Karpas-422 (cell line): ENCODE measurements around the gene POLA2. TPM values are rescaled to one million over a fixed set of nuclear protein-coding genes. Genes with fewer than 3 reads are reported as not detected.
"Not testable (repeated sequence)": the region's sequence is repeated elsewhere in the genome, so short reads cannot be mapped to it uniquely, and the experiment has no call there.

ENCODE experiments used
- DNase-seq: peaks from one replicate; pipeline ENCODE4 v3.0.0-alpha.2; 2015
- H2AFZ ChIP-seq: fragments of 200-600 bp; sonication (generic); 2 replicates; pipeline ENCODE4 v1.6.1; 2014; ENCODE audit warnings: antibody characterized with exemption, low read length, mixed read lengths
- H3K27ac ChIP-seq: fragments of 200-600 bp; sonication (generic); 2 replicates; pipeline ENCODE4 v1.5.1; 2014; ENCODE audit warnings: mild to moderate bottlenecking, low read length, moderate library complexity
- H3K27me3 ChIP-seq: fragments of 200-600 bp; sonication (generic); 2 replicates; pipeline ENCODE4 v1.6.1; 2014; ENCODE audit warnings: low read length, mixed read lengths
- H3K36me3 ChIP-seq: fragments of 200-600 bp; sonication (generic); 2 replicates; pipeline ENCODE4 v1.6.1; 2014; ENCODE audit warnings: low read length, mixed read lengths; ENCODE audit not compliant: insufficient read depth
- H3K4me1 ChIP-seq: fragments of 200-600 bp; sonication (generic); 2 replicates; pipeline ENCODE4 v1.6.1; 2014; ENCODE audit warnings: mild to moderate bottlenecking, low read length, mixed read lengths
- H3K4me2 ChIP-seq: fragments of 200-600 bp; sonication (generic); 2 replicates; pipeline ENCODE4 v1.6.1; 2014; ENCODE audit warnings: low read length, low read depth, mild to moderate bottlenecking; ENCODE audit not compliant: poor library complexity, severe bottlenecking
- H3K4me3 ChIP-seq: fragments of 200-600 bp; sonication (generic); 2 replicates; pipeline ENCODE4 v1.5.1; 2014; ENCODE audit warnings: mild to moderate bottlenecking, antibody characterized with exemption, low read length, mixed read lengths
- H3K79me2 ChIP-seq: fragments of 200-600 bp; sonication (generic); 2 replicates; pipeline ENCODE4 v1.6.1; 2014; ENCODE audit warnings: mild to moderate bottlenecking, low read length, mixed read lengths
- H3K9ac ChIP-seq: fragments of 200-600 bp; sonication (generic); 2 replicates; pipeline ENCODE4 v1.6.0; 2014; ENCODE audit warnings: low read length
- H3K9me2 ChIP-seq: fragments of 200-600 bp; sonication (generic), shearing (Covaris generic); replicated peaks from 2 replicates; pipeline ENCODE4 v1.6.0; 2014; ENCODE audit warnings: mild to moderate bottlenecking, low read length, moderate library complexity; ENCODE audit not compliant: insufficient read depth
- H3K9me3 ChIP-seq: fragments of 300-700, 200-600 bp; sonication (generic); 2 replicates; pipeline ENCODE4 v1.6.1; 2014; ENCODE audit warnings: low read length, mixed read lengths
- H4K20me1 ChIP-seq: fragments of 200-600 bp; sonication (generic); 2 replicates; pipeline ENCODE4 v1.6.1; 2014; ENCODE audit warnings: mild to moderate bottlenecking, antibody characterized with exemption, low read length, low read depth; ENCODE audit not compliant: insufficient read depth
- total RNA-seq: library from RNA; depleted of rRNA; stranded (reverse); fragments of >200 nt; shearing (Covaris generic); gene quantifications from 2 replicates; pipeline ENCODE4 v1.2.3, GENCODE V29; 2014; ENCODE audit warnings: low replicate concordance

POLA2 gene
- total RNA-seq, 1 experiment from 2014 or later, result 19.0 TPM

DNA sequence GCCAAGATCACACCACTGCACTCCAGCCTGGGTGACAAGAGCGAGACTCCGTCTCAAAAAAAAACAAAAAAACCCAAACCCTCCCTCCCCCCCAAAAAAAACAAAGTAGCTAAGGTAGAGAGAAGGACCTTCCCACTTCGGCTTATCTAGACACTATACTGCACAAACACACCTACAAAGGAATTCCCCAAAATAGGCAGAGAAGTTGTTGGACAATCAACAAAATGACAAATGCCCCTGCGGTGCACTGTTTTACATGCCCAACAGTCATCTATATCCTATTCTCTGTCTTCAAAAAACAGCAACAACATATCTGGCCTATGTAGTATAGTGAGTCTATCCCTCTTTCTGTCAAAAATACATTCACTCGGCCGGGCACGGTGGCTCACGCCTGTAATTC lies 65.3 kb downstream of the POLA2 start:
- H3K27me3 ChIP-seq, result no peaks in the 10 kb centered on the region
- no peaks in the 10 kb centered on the region for H3K79me2 ChIP-seq
- no peak overlapping the region for H3K9ac ChIP-seq
- peaks cover 16% of the 10 kb centered on the region for H3K4me1 ChIP-seq
- H3K27ac ChIP-seq, result no peak overlapping the region
- no peaks in the 10 kb centered on the region for H3K36me3 ChIP-seq
- no peaks in the 10 kb centered on the region for H3K9me2 ChIP-seq
- no peak for DNase-seq
- H3K9me3 ChIP-seq, result no peaks in the 10 kb centered on the region
- H3K4me2 ChIP-seq, result no peak overlapping the region
- no peak overlapping the region for H2AFZ ChIP-seq
- H3K4me3 ChIP-seq, result no peak overlapping the region
- H4K20me1 ChIP-seq, result no peaks in the 10 kb centered on the region

DNA sequence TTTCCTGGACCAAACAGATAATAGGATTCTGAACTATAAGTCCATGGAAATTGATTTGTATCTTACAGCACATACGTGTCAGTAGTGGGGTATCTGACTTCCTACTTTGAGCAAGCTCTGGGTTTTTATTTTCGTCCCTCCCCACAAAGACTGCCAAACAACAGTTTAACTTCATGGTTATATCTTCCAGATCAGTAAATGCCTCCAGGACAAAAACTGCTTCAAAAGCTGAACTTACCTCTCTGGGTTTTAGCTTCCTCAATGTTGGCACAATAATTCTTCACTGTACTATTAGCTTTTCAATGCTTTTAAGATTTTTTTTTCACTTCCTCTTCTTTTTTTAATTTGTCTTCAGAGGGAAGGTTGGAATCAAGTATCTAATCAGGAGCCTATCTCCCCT lies 67.7 kb downstream of the POLA2 start:
- peak overlapping the region; percentile 68 for H3K9ac ChIP-seq
- H3K4me2 ChIP-seq, result peak overlapping the region; percentile 62
- peak overlapping the region; percentile 85 for H2AFZ ChIP-seq
- no peaks in the 10 kb centered on the region for H3K36me3 ChIP-seq
- no peaks in the 10 kb centered on the region for H3K9me3 ChIP-seq
- H3K27ac ChIP-seq, result peak overlapping the region; percentile 86
- H4K20me1 ChIP-seq, result no peaks in the 10 kb centered on the region
- peaks cover 16% of the 10 kb centered on the region for H3K4me1 ChIP-seq
- H3K9me2 ChIP-seq, result no peaks in the 10 kb centered on the region
- H3K27me3 ChIP-seq, result no peaks in the 10 kb centered on the region
- H3K4me3 ChIP-seq, result peak overlapping the region; percentile 57
- peaks cover 8% of the 10 kb centered on the region for H3K79me2 ChIP-seq
- DNase-seq, result no peak

DNA sequence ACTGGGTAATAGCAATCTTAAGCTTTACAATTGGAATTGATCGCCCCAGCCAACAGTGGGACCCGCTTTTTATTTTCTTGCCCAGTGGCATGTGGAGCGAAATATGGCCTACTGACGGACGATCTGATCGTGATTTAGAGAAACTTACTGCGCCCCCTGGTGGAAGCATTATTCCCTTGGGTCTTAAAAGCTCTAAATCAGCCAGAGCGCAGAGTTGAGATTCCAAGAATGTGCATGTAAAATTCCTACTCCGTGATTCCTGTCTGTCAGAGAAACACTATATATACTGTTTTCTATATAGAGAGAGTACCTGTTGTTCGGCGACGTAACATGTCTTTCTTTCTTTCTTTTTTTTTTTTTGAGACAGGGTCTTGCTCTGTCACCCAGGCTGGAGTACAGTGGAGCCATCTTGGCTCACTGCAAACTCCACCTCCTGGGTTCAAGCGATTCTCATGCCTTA lies 68.2 kb downstream of the POLA2 start:
- no peaks in the 10 kb centered on the region for H3K9me3 ChIP-seq
- no peaks in the 10 kb centered on the region for H3K9me2 ChIP-seq
- H3K27ac ChIP-seq, result peak overlapping the region; percentile 86

DNA sequence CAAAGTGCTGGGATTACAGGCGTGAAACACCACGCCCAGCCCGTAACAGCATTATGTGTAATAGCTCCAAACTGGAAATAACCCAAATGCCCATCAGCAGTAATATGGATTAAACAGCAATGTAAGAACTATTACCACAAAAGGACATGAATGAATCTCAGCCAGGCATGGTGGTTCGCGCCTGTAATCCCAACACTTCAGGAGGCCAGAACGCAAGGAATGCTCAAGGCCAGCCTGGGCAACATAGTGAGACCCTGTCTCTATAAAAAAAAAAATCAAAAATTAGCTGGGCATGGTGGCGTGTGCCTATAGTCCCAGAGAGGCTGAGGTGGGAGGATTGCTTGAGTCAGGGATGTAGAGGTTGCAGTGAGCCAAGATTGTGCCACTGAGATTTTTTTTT lies 68.8 kb downstream of the POLA2 start:
- no peaks in the 10 kb centered on the region for H4K20me1 ChIP-seq
- H3K27ac ChIP-seq, result no peak overlapping the region
- H2AFZ ChIP-seq, result peak overlapping the region; percentile 85
- H3K9ac ChIP-seq, result no peak overlapping the region
- no peak for DNase-seq
- no peaks in the 10 kb centered on the region for H3K9me2 ChIP-seq
- H3K9me3 ChIP-seq, result no peaks in the 10 kb centered on the region
- no peaks in the 10 kb centered on the region for H3K27me3 ChIP-seq
- no peaks in the 10 kb centered on the region for H3K36me3 ChIP-seq
- no peak overlapping the region for H3K4me3 ChIP-seq
- H3K4me2 ChIP-seq, result peak overlapping the region; percentile 62
- peaks cover 19% of the 10 kb centered on the region for H3K79me2 ChIP-seq
- peaks cover 26% of the 10 kb centered on the region for H3K4me1 ChIP-seq

More for the DNA sequence above, 68.2 kb downstream of the POLA2 start:
- Histone ChIP-seq H3K4me1 (peaks cover 20% of the 10 kb centered on the region), H2AFZ (peak overlapping the region; percentile 85), H4K20me1 (no peaks in the 10 kb centered on the region), H3K4me2 (peak overlapping the region; percentile 62), H3K27me3 (no peaks in the 10 kb centered on the region), H3K9ac (peak overlapping the region; percentile 68), H3K4me3 (peak overlapping the region; percentile 57), H3K36me3 (no peaks in the 10 kb centered on the region), H3K79me2 (peaks cover 13% of the 10 kb centered on the region)
- DNase-seq, result peak; percentile 98

DNA sequence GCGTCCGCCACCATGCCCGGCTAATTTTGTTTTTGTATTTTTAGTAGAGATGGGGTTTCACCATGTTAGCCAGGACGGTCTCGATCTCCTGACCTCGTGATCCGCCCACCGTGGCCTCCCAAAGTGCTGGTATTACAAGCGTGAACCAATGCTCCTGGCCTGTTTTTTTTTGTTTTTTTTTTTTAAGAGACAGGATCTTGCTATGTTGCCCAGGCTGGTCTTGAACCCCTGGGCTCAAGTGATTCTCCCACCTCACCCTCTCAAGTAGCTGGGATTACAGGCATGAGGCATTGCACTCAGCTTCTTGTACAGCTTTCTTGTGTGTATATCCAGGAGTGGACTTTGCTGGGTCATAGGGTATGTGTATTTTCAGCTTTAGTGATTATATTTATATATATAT lies 70.8 kb downstream of the POLA2 start:
- H3K9me3 ChIP-seq, H3K9ac ChIP-seq, DNase-seq, H3K9me2 ChIP-seq, H2AFZ ChIP-seq, H3K27me3 ChIP-seq, H3K27ac ChIP-seq, H3K4me3 ChIP-seq, H3K4me2 ChIP-seq, H4K20me1 ChIP-seq, H3K36me3 ChIP-seq: not testable (repeated sequence)
- H3K4me1 ChIP-seq, result peaks cover 27% of the 10 kb centered on the region
- peaks cover 35% of the 10 kb centered on the region for H3K79me2 ChIP-seq

DNA sequence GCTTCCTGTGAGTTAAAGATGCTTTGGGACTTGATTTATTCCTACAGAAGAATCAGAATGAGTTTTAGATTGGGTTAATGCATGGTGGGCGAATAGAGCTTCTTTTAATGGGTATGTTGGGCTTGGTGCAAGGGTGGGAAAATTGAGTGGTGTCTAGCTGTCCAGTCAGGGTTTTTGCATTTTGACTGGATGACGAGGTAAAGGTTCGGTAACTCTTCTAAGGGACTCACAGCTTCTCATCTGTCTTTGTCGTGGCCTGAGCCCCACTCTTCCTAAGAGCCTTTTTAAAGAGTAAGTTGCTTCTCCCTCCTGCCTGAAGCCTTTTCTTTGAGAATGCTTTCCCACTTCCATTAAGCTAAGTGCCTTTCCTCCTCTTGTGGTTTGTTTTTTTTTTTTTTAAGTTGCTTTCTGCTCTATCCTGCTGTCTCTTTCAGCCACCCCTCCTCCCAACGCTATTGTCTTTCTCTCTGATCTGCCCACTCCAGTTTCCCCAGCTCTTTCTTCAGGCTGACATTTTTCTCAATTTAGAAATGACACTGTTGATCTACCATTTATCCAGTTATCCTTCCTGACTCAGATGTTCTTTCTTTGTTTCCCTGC lies 73.0 kb downstream of the POLA2 start:
- H4K20me1 ChIP-seq, result no peaks in the 10 kb centered on the region
- H3K27ac ChIP-seq, result peak overlapping the region; percentile 65; the same call in 1 of the 2 replicates
- no peaks in the 10 kb centered on the region for H3K9me2 ChIP-seq
- DNase-seq, result no peak
- H3K9ac ChIP-seq, result peak overlapping the region; percentile 90
- no peaks in the 10 kb centered on the region for H3K36me3 ChIP-seq
- H2AFZ ChIP-seq, result no peak overlapping the region
- peak overlapping the region; percentile 77 for H3K4me3 ChIP-seq
- H3K79me2 ChIP-seq, result peaks cover 57% of the 10 kb centered on the region
- no peaks in the 10 kb centered on the region for H3K27me3 ChIP-seq
- no peaks in the 10 kb centered on the region for H3K9me3 ChIP-seq
- H3K4me1 ChIP-seq, result peaks cover 22% of the 10 kb centered on the region
- peak overlapping the region; percentile 89 for H3K4me2 ChIP-seq

DNA sequence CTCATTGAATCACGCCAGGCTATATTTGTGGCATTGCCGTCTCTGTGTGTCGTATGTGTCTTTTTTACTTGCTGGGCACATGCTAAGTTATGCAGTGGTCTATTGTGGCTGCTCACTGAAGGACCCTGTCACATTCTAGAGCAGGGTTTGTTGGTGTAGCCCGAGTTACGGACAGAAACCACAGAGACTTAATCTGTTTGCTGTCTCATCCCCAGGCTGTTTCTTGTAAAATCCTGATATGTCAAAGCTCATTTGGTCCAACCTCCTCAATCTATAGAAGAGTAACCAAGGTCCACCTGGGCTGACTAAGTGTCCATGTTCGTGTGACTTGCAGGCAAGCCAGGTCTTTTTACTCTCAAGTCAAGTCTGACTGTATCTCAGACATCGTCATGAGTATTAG lies 76.9 kb downstream of the POLA2 start:
- Histone ChIP-seq H3K36me3 (peaks cover 22% of the 10 kb centered on the region; the same call in 1 of the 2 replicates), H2AFZ (no peak overlapping the region), H3K27me3 (no peaks in the 10 kb centered on the region), H3K79me2 (peaks cover 64% of the 10 kb centered on the region), H3K27ac (no peak overlapping the region), H3K4me2 (no peak overlapping the region), H3K4me3 (no peak overlapping the region), H3K9me2 (no peaks in the 10 kb centered on the region), H3K9me3 (no peaks in the 10 kb centered on the region), H3K9ac (no peak overlapping the region), H4K20me1 (no peaks in the 10 kb centered on the region), H3K4me1 (peaks cover 18% of the 10 kb centered on the region)
- no peak for DNase-seq

DNA sequence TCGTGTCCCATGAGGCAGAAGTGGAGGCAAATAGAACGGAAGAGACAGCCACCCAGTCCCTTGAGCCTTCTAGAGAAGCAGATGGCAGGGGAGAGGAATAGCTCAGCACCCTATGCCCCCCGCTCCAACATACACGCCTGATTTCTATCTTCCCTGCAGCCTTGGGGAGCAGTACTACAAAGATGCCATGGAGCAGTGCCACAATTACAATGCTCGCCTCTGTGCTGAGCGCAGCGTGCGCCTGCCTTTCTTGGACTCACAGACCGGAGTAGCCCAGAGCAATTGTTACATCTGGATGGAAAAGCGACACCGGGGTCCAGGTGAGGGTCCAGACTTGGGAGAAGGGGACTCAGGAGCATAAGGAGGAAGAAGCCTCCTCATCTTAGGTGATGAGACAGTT lies 78.5 kb downstream of the POLA2 start:
- Histone ChIP-seq H3K4me2 (no peak overlapping the region), H3K36me3 (peaks cover 30% of the 10 kb centered on the region; the same call in 1 of the 2 replicates), H3K27me3 (no peaks in the 10 kb centered on the region), H3K4me3 (no peak overlapping the region), H3K4me1 (peaks cover 10% of the 10 kb centered on the region), H3K27ac (no peak overlapping the region), H3K79me2 (peaks cover 48% of the 10 kb centered on the region), H3K9me3 (no peaks in the 10 kb centered on the region), H2AFZ (no peak overlapping the region), H3K9me2 (no peaks in the 10 kb centered on the region), H4K20me1 (no peaks in the 10 kb centered on the region), H3K9ac (no peak overlapping the region)
- DNase-seq, result no peak
